ENCODE results near the gene CLMN.
"Not testable (repeated sequence)": the region's sequence is repeated elsewhere in the genome, so short reads cannot be mapped to it uniquely, and the experiment has no call there.

The CLMN gene

DNA sequence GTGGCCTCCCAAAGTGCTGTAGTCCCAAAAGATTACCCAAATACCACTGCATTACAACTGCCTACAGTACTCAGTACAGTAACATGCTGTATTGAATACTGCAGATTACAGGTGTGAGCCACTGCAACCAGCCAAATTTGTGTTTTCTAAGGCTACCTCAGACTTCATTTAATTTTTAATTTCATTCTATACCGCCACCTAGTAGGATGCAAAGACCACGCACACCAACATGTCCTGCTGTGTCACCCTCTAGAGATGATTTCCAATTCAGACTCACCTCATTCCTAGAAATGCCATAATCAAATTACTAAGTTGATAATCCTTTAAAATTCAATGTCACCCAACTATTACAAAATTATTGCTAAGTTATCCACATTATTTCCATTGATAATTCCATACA is 177.5 kb downstream of the CLMN start:
- no peak for DNase-seq (ENCODE audit: low read depth in 1 of 2, low spot score in 1 of 2)
- in situ Hi-C loops (cut with HindIII; ENCODE audit: low pct_unique_long_range_greater_than_20kb, low sequenced_read_pairs) = no loop called here
- TF ChIP-seq JUND (IDR thresholded peaks at IDR 0.05; ENCODE audit: low read depth) = no peak

DNA sequence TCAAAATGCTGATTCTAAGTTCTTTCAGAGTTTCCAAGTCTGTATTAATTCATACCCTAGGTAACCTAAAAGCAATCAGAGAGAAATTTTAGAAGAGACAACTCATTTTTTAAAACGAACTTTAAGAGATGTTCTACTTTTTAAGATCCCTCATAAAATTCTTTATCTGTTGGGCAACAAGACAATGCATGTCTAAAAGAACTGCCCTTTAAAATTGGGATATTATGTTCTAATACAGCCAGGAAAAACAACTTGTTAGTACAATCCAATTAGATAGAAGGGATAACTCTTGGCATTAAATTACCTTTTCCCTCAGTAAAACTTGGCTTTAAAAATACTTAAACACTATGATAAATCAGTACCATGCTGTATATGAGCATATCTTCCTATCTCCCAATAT is 178.0 kb downstream of the CLMN start:
- no peak for DNase-seq (ENCODE audit: low read depth in 1 of 2, low spot score in 1 of 2)
- in situ Hi-C loops (cut with HindIII; ENCODE audit: low pct_unique_long_range_greater_than_20kb, low sequenced_read_pairs) = no loop called here

GRCh38 chr14:95140060-95140858 is 179.4 kb downstream of the CLMN start:
- no peak for DNase-seq (ENCODE audit: low read depth in 1 of 2, low spot score in 1 of 2)
- TF ChIP-seq JUND (IDR thresholded peaks at IDR 0.05; ENCODE audit: low read depth) = no peak
- in situ Hi-C loops (cut with HindIII; ENCODE audit: low pct_unique_long_range_greater_than_20kb, low sequenced_read_pairs) = no loop called here

More for the DNA sequence above, 178.0 kb downstream of the CLMN start:
- TF ChIP-seq JUND (IDR thresholded peaks at IDR 0.05; ENCODE audit: low read depth) = no peak

DNA sequence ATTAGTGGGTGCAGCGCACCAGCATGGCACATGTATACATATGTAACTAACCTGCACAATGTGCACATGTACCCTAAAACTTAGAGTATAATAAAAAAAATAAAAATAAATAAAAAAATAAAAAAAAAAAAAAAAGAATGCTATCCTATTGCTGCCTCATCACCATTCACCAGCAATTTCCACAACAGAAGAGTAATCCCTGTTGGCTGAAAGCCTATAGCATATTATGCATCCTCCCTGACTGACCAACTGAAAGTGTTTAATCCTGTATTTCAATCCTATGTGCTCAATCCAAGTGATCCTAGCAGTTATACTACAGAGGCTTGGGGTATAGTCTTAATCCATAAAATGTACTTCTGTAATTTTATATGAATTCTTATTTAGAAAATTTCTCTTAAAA is 180.8 kb downstream of the CLMN start:
- DNase-seq (ENCODE audit: low read depth in 1 of 2, low spot score in 1 of 2) = no peak
- no peak for TF ChIP-seq JUND (IDR thresholded peaks at IDR 0.05; ENCODE audit: low read depth)
- in situ Hi-C loops (cut with HindIII; ENCODE audit: low pct_unique_long_range_greater_than_20kb, low sequenced_read_pairs) = no loop called here

DNA sequence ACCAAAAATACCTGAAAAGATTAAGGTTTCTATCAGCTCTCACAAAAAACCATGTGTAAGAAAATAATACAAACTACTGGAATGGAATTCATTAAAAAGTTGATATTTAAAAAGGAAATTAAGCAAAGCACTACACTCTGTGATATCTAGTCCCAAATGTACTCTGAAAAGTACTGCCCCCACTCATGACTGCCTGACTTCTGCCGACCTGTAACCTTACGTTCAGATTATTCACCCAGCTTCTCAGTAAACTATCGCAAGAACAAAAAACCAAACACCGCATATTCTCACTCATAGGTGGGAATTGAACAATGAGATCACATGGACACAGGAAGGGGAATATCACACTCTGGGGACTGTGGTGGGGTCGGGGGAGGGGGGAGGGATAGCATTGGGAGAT is 181.3 kb downstream of the CLMN start:
- in situ Hi-C loops (cut with HindIII; ENCODE audit: low pct_unique_long_range_greater_than_20kb, low sequenced_read_pairs) = not testable (repeated sequence)

GRCh38 chr14:95137804-95138167 is 181.9 kb downstream of the CLMN start:
- no peak for TF ChIP-seq JUND (IDR thresholded peaks at IDR 0.05; ENCODE audit: low read depth)
- no peak for DNase-seq (ENCODE audit: low read depth in 1 of 2, low spot score in 1 of 2)
- in situ Hi-C loops (cut with HindIII; ENCODE audit: low pct_unique_long_range_greater_than_20kb, low sequenced_read_pairs) = no loop called here

More for the DNA sequence above, 181.3 kb downstream of the CLMN start:
- DNase-seq (ENCODE audit: low read depth in 1 of 2, low spot score in 1 of 2) = not testable (repeated sequence)

- DNase-seq (ENCODE audit: low read depth in 1 of 2, low spot score in 1 of 2) = no peak
- no peak for TF ChIP-seq JUND (IDR thresholded peaks at IDR 0.05; ENCODE audit: low read depth)
- in situ Hi-C loops (cut with HindIII; ENCODE audit: low pct_unique_long_range_greater_than_20kb, low sequenced_read_pairs) = no loop called here
Observed at GRCh38 chr14:95137164-95137803, 182.4 kb downstream of the CLMN start.

DNA sequence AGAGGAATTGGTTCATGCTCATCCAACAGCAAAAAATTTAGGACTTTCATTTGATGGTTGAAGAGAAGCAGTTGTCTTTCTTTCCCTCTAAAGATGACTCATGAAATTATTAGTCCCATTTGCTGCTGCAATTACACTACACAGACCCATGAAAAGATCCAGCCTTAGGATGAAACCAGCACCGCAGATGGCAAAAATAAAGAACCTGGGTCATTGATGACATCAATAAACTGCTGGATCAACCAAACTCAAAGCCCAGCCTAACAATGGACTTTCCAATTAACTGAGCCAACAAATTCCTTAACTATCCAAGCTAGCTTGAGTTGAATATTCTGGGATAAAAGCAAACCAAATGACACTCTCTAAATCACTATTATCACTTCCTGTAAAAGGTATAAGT is 183.1 kb downstream of the CLMN start:
- no peak for DNase-seq (ENCODE audit: low read depth in 1 of 2, low spot score in 1 of 2)
- no peak for TF ChIP-seq JUND (IDR thresholded peaks at IDR 0.05; ENCODE audit: low read depth)
- in situ Hi-C loops (cut with HindIII; ENCODE audit: low pct_unique_long_range_greater_than_20kb, low sequenced_read_pairs) = no loop called here

- in situ Hi-C loops (cut with HindIII; ENCODE audit: low pct_unique_long_range_greater_than_20kb, low sequenced_read_pairs) = no loop called here
- DNase-seq (ENCODE audit: low read depth in 1 of 2, low spot score in 1 of 2) = no peak
- no peak for TF ChIP-seq JUND (IDR thresholded peaks at IDR 0.05; ENCODE audit: low read depth)
Observed at GRCh38 chr14:95134304-95134933, 185.3 kb downstream of the CLMN start.

- DNase-seq (ENCODE audit: low read depth in 1 of 2, low spot score in 1 of 2) = no peak
- in situ Hi-C loops (cut with HindIII; ENCODE audit: low pct_unique_long_range_greater_than_20kb, low sequenced_read_pairs) = no loop called here
- no peak for TF ChIP-seq JUND (IDR thresholded peaks at IDR 0.05; ENCODE audit: low read depth)
Observed at GRCh38 chr14:95133282-95133681, 186.4 kb downstream of the CLMN start.

GRCh38 chr14:95132760-95133159 is 186.9 kb downstream of the CLMN start:
- DNase-seq (ENCODE audit: low read depth in 1 of 2, low spot score in 1 of 2) = no peak
- no peak for TF ChIP-seq JUND (IDR thresholded peaks at IDR 0.05; ENCODE audit: low read depth)
- in situ Hi-C loops (cut with HindIII; ENCODE audit: low pct_unique_long_range_greater_than_20kb, low sequenced_read_pairs) = no loop called here

Data from T47D (cell line).